Testis (tissue), 2 donors: Measurements from ENCODE around the gene FAM219B.

Source experiments
- POLR2A ChIP-seq: fragments of 450-650 bp; IDR thresholded peaks from one replicate; pipeline ENCODE4 v1.6.1; 2017; ENCODE audit warnings: antibody characterized with exemption, mild to moderate bottlenecking, moderate library complexity
- TF ChIP-seq, protein P1 (sequence below), 3 experiments: fragments of 450-650 bp in 2 of 3; fragments of 200-600 bp in 1 of 3; sonication (generic) in 1 of 3; IDR thresholded peaks; one replicate each; pipeline ENCODE4 v1.5.1; 2016 to 2019; ENCODE audit warnings: antibody characterized with exemption in 3 of 3, mild to moderate bottlenecking in 2 of 3, moderate library complexity in 1 of 3

- TF ChIP-seq, protein P1, sequence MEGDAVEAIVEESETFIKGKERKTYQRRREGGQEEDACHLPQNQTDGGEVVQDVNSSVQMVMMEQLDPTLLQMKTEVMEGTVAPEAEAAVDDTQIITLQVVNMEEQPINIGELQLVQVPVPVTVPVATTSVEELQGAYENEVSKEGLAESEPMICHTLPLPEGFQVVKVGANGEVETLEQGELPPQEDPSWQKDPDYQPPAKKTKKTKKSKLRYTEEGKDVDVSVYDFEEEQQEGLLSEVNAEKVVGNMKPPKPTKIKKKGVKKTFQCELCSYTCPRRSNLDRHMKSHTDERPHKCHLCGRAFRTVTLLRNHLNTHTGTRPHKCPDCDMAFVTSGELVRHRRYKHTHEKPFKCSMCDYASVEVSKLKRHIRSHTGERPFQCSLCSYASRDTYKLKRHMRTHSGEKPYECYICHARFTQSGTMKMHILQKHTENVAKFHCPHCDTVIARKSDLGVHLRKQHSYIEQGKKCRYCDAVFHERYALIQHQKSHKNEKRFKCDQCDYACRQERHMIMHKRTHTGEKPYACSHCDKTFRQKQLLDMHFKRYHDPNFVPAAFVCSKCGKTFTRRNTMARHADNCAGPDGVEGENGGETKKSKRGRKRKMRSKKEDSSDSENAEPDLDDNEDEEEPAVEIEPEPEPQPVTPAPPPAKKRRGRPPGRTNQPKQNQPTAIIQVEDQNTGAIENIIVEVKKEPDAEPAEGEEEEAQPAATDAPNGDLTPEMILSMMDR (IDR thresholded peaks at IDR 0.05) = no peak
- peak; percentile 79 for TF ChIP-seq POLR2A
Observed at GRCh38 chr15:74906450-74907162, at the start of gene FAM219B.
